GM23338 (cell line): ENCODE measurements around the gene PSMA7. TPM values are rescaled to one million over a fixed set of nuclear protein-coding genes. Genes with fewer than 3 reads are reported as not detected.

Source experiments
- ATAC-seq: fragments of 200-7000 bp; cut with Tn5 transposase; 3 replicates; pipeline ENCODE4 v1.9.1; 2020
- DNase-seq: peaks from one replicate; pipeline ENCODE4 v3.0.0-alpha.2; 2015; ENCODE audit warnings: low spot score
- H2AFZ ChIP-seq: fragments of 200-600 bp; sonication (generic); 2 replicates; pipeline ENCODE4 v1.8.0; 2016; ENCODE audit warnings: antibody characterized with exemption, mild to moderate bottlenecking, moderate library complexity
- H3F3A ChIP-seq: fragments of 200-600 bp; sonication (generic); replicated peaks from 2 replicates; pipeline ENCODE4 v1.8.0; 2017; ENCODE audit warnings: antibody characterized with exemption, mixed run types, low read depth
- H3K27ac ChIP-seq: fragments of 200-600 bp; sonication (generic); 2 replicates; pipeline ENCODE4 v1.6.1; 2016; ENCODE audit warnings: low read depth
- H3K27me3 ChIP-seq: fragments of 200-600 bp; sonication (generic); 2 replicates; pipeline ENCODE4 v1.8.0; 2016; ENCODE audit warnings: mild to moderate bottlenecking, mixed run types, moderate library complexity; ENCODE audit not compliant: insufficient read depth
- H3K36me3 ChIP-seq: fragments of 200-600 bp; sonication (generic); 2 replicates; pipeline ENCODE4 v1.8.0; 2016; ENCODE audit warnings: mild to moderate bottlenecking; ENCODE audit not compliant: insufficient read depth
- H3K4me1 ChIP-seq: fragments of 200-600 bp; sonication (generic); 2 replicates; pipeline ENCODE4 v1.8.0; 2016; ENCODE audit warnings: mild to moderate bottlenecking, moderate library complexity; ENCODE audit not compliant: insufficient read depth
- H3K4me2 ChIP-seq: fragments of 200-600 bp; sonication (generic); 2 replicates; pipeline ENCODE4 v1.7.1; 2017; ENCODE audit warnings: mixed run types
- H3K4me3 ChIP-seq: fragments of 200-600 bp; sonication (generic); 2 replicates; pipeline ENCODE4 v1.6.1; 2016; ENCODE audit warnings: mixed run types
- H3K79me2 ChIP-seq: fragments of 200-600 bp; sonication (generic); replicated peaks from 2 replicates; pipeline ENCODE4 v1.8.0; 2017; ENCODE audit warnings: mild to moderate bottlenecking; ENCODE audit not compliant: insufficient read depth
- H3K9me2 ChIP-seq: fragments of 200-600 bp; sonication (generic); 2 replicates; pipeline ENCODE4 v1.8.0; 2017; ENCODE audit not compliant: insufficient read depth
- H4K20me1 ChIP-seq: fragments of 200-600 bp; sonication (generic); replicated peaks from 2 replicates; pipeline ENCODE4 v1.8.0; 2017; ENCODE audit warnings: mild to moderate bottlenecking; ENCODE audit not compliant: insufficient read depth
- H3K27ac Mint-ChIP-seq: 2 replicates; pipeline ENCODE4 v1.8.0; 2020; ENCODE audit warnings: inconsistent platforms, mild to moderate bottlenecking, moderate library complexity, mixed read lengths
- H3K27me3 Mint-ChIP-seq: 3 replicates; pipeline ENCODE4 v1.8.0; 2022; ENCODE audit warnings: low read depth, mild to moderate bottlenecking, moderate library complexity, mixed read lengths, inconsistent platforms; ENCODE audit not compliant: insufficient read depth, poor library complexity
- H3K36me3 Mint-ChIP-seq: 3 replicates; pipeline ENCODE4 v1.8.0; 2021; ENCODE audit warnings: low read depth, mild to moderate bottlenecking, inconsistent platforms, moderate library complexity, mixed read lengths
- H3K4me1 Mint-ChIP-seq: 3 replicates; pipeline ENCODE4 v1.8.0; 2020; ENCODE audit warnings: mild to moderate bottlenecking, inconsistent platforms, mixed read lengths
- H3K4me3 Mint-ChIP-seq: 3 replicates; pipeline ENCODE4 v1.8.0; 2021; ENCODE audit warnings: moderate library complexity, mild to moderate bottlenecking, inconsistent platforms, mixed read lengths
- H3K9me3 Mint-ChIP-seq: 3 replicates; pipeline ENCODE4 v1.8.0; 2020; ENCODE audit warnings: moderate library complexity, mild to moderate bottlenecking, inconsistent platforms, mixed read lengths
- CREB1 ChIP-seq: fragments of 250-450 bp; sonication (Bioruptor Pico); IDR thresholded peaks from 2 replicates; pipeline ENCODE4 v1.5.0; 2020; ENCODE audit warnings: low read depth, mild to moderate bottlenecking, moderate library complexity
- EZH2 ChIP-seq: fragments of 200-600 bp; sonication (generic); IDR thresholded peaks from one replicate; pipeline ENCODE4 v1.8.0; 2017; ENCODE audit warnings: antibody characterized with exemption, mild to moderate bottlenecking, low read depth; ENCODE audit not compliant: unreplicated experiment
- EZH2phosphoT487 ChIP-seq: fragments of 200-600 bp; sonication (generic); IDR thresholded peaks from one replicate; pipeline ENCODE4 v1.8.1; 2018; ENCODE audit warnings: antibody characterized with exemption; ENCODE audit not compliant: unreplicated experiment
- JUNB ChIP-seq: IDR thresholded peaks from one replicate; pipeline ENCODE4 v1.6.1; 2016; ENCODE audit warnings: antibody characterized with exemption; ENCODE audit not compliant: unreplicated experiment
- NANOG ChIP-seq: IDR thresholded peaks from 2 replicates; pipeline ENCODE4 v1.6.1; 2016; ENCODE audit warnings: antibody characterized with exemption, borderline replicate concordance
- STAT1 ChIP-seq: IDR thresholded peaks from one replicate; pipeline ENCODE4 v1.6.1; 2016; ENCODE audit warnings: antibody characterized with exemption; ENCODE audit not compliant: unreplicated experiment
- ZNF114 ChIP-seq: fragments of 250-450 bp; sonication (Bioruptor Pico); IDR thresholded peaks from 2 replicates; pipeline ENCODE4 v1.5.0; 2020; ENCODE audit warnings: mild to moderate bottlenecking, moderate library complexity
- ZNF331 ChIP-seq: fragments of 250-450 bp; sonication (Bioruptor Pico); IDR thresholded peaks from 2 replicates; pipeline ENCODE4 v1.5.0; 2020; ENCODE audit warnings: low read depth, mild to moderate bottlenecking, moderate library complexity
- polyA plus RNA-seq: library from polyadenylated mRNA; unstranded; fragments of >200 nt; fragmentation: Nextera tagmentation; extraction: Ambion mirVana; gene quantifications from 2 replicates; pipeline ENCODE4 v1.2.1, GENCODE V29; 2016
- total RNA-seq: library from RNA; depleted of rRNA; stranded (reverse); fragments of >200 nt; shearing (Covaris generic); gene quantifications from 2 replicates; pipeline ENCODE4 v1.2.3, GENCODE V29; 2014
- TF ChIP-seq, protein P1 (sequence below): fragments of 250-450 bp; sonication (Bioruptor Pico); IDR thresholded peaks from 2 replicates; pipeline ENCODE4 v1.5.0; 2020; ENCODE audit warnings: mild to moderate bottlenecking, moderate library complexity
- TF ChIP-seq, protein P2 (sequence below), 2 experiments: fragments of 200-600 bp in 1 of 2; sonication (generic) in 1 of 2; conservative IDR thresholded peaks; 2 replicates each; pipeline versions ENCODE4 v1.5.1 to v1.6.1; 2016 to 2017; ENCODE audit warnings: antibody characterized with exemption in 2 of 2, low read depth in 2 of 2, mild to moderate bottlenecking in 2 of 2, moderate library complexity in 1 of 2
- TF ChIP-seq, protein P3 (sequence below): IDR thresholded peaks from one replicate; pipeline ENCODE4 v1.6.1; 2018; ENCODE audit warnings: antibody characterized with exemption; ENCODE audit not compliant: unreplicated experiment
- TF ChIP-seq, protein P4 (sequence below): IDR thresholded peaks from 2 replicates; pipeline ENCODE4 v1.6.1; 2016; ENCODE audit warnings: antibody characterized with exemption

PSMA7 gene
- total and polyA plus RNA-seq, 2 experiments from 2014 or later, result 357 to 628 TPM

DNA sequence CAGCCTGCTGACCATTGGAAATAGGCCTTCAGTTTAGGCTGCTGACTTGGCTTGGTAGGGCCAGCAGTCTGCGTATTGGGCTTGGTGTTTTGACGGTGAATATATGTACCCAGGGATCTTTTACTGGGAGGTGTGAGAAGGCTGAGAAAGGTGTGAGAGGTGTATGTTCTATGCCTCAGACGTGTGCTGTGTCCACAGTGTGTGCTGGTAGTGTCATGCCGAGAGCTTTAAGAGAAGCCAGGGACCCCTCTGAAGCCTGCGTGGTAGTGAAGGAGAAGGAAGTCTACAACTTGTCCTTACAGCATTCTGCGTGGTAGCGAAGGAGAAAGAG lies 2.5 kb upstream of the PSMA7 start:
- 0 out of 2 replicates have a peak overlapping the region, but pooled peaks have one; percentile 98 for H3K4me2 ChIP-seq
- TF ChIP-seq CREB1 (CRISPR knock-in tag) (no peak), JUNB (no peak), NANOG (no peak), EZH2 (no peak), EZH2phosphoT487 (no peak), ZNF331 (no peak), ZNF114 (no peak), STAT1 (no peak)
- TF ChIP-seq, protein P1, sequence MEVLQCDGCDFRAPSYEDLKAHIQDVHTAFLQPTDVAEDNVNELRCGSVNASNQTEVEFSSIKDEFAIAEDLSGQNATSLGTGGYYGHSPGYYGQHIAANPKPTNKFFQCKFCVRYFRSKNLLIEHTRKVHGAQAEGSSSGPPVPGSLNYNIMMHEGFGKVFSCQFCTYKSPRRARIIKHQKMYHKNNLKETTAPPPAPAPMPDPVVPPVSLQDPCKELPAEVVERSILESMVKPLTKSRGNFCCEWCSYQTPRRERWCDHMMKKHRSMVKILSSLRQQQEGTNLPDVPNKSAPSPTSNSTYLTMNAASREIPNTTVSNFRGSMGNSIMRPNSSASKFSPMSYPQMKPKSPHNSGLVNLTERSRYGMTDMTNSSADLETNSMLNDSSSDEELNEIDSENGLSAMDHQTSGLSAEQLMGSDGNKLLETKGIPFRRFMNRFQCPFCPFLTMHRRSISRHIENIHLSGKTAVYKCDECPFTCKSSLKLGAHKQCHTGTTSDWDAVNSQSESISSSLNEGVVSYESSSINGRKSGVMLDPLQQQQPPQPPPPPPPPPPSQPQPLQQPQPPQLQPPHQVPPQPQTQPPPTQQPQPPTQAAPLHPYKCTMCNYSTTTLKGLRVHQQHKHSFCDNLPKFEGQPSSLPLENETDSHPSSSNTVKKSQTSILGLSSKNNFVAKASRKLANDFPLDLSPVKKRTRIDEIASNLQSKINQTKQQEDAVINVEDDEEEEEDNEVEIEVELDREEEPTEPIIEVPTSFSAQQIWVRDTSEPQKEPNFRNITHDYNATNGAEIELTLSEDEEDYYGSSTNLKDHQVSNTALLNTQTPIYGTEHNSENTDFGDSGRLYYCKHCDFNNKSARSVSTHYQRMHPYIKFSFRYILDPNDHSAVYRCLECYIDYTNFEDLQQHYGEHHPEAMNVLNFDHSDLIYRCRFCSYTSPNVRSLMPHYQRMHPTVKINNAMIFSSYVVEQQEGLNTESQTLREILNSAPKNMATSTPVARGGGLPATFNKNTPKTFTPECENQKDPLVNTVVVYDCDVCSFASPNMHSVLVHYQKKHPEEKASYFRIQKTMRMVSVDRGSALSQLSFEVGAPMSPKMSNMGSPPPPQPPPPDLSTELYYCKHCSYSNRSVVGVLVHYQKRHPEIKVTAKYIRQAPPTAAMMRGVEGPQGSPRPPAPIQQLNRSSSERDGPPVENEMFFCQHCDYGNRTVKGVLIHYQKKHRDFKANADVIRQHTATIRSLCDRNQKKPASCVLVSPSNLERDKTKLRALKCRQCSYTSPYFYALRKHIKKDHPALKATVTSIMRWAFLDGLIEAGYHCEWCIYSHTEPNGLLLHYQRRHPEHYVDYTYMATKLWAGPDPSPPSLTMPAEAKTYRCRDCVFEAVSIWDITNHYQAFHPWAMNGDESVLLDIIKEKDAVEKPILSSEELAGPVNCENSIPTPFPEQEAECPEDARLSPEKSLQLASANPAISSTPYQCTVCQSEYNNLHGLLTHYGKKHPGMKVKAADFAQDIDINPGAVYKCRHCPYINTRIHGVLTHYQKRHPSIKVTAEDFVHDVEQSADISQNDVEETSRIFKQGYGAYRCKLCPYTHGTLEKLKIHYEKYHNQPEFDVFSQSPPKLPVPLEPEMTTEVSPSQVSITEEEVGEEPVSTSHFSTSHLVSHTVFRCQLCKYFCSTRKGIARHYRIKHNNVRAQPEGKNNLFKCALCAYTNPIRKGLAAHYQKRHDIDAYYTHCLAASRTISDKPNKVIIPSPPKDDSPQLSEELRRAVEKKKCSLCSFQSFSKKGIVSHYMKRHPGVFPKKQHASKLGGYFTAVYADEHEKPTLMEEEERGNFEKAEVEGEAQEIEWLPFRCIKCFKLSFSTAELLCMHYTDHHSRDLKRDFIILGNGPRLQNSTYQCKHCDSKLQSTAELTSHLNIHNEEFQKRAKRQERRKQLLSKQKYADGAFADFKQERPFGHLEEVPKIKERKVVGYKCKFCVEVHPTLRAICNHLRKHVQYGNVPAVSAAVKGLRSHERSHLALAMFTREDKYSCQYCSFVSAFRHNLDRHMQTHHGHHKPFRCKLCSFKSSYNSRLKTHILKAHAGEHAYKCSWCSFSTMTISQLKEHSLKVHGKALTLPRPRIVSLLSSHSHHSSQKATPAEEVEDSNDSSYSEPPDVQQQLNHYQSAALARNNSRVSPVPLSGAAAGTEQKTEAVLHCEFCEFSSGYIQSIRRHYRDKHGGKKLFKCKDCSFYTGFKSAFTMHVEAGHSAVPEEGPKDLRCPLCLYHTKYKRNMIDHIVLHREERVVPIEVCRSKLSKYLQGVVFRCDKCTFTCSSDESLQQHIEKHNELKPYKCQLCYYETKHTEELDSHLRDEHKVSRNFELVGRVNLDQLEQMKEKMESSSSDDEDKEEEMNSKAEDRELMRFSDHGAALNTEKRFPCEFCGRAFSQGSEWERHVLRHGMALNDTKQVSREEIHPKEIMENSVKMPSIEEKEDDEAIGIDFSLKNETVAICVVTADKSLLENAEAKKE (CRISPR knock-in tag), result no peak
- TF ChIP-seq, protein P2, sequence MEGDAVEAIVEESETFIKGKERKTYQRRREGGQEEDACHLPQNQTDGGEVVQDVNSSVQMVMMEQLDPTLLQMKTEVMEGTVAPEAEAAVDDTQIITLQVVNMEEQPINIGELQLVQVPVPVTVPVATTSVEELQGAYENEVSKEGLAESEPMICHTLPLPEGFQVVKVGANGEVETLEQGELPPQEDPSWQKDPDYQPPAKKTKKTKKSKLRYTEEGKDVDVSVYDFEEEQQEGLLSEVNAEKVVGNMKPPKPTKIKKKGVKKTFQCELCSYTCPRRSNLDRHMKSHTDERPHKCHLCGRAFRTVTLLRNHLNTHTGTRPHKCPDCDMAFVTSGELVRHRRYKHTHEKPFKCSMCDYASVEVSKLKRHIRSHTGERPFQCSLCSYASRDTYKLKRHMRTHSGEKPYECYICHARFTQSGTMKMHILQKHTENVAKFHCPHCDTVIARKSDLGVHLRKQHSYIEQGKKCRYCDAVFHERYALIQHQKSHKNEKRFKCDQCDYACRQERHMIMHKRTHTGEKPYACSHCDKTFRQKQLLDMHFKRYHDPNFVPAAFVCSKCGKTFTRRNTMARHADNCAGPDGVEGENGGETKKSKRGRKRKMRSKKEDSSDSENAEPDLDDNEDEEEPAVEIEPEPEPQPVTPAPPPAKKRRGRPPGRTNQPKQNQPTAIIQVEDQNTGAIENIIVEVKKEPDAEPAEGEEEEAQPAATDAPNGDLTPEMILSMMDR (conservative IDR thresholded peaks at IDR 0.05; ENCODE audit: low read depth in 2 of 2), result no peak
- TF ChIP-seq, protein P3, sequence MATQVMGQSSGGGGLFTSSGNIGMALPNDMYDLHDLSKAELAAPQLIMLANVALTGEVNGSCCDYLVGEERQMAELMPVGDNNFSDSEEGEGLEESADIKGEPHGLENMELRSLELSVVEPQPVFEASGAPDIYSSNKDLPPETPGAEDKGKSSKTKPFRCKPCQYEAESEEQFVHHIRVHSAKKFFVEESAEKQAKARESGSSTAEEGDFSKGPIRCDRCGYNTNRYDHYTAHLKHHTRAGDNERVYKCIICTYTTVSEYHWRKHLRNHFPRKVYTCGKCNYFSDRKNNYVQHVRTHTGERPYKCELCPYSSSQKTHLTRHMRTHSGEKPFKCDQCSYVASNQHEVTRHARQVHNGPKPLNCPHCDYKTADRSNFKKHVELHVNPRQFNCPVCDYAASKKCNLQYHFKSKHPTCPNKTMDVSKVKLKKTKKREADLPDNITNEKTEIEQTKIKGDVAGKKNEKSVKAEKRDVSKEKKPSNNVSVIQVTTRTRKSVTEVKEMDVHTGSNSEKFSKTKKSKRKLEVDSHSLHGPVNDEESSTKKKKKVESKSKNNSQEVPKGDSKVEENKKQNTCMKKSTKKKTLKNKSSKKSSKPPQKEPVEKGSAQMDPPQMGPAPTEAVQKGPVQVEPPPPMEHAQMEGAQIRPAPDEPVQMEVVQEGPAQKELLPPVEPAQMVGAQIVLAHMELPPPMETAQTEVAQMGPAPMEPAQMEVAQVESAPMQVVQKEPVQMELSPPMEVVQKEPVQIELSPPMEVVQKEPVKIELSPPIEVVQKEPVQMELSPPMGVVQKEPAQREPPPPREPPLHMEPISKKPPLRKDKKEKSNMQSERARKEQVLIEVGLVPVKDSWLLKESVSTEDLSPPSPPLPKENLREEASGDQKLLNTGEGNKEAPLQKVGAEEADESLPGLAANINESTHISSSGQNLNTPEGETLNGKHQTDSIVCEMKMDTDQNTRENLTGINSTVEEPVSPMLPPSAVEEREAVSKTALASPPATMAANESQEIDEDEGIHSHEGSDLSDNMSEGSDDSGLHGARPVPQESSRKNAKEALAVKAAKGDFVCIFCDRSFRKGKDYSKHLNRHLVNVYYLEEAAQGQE, result no peak
- TF ChIP-seq, protein P4, sequence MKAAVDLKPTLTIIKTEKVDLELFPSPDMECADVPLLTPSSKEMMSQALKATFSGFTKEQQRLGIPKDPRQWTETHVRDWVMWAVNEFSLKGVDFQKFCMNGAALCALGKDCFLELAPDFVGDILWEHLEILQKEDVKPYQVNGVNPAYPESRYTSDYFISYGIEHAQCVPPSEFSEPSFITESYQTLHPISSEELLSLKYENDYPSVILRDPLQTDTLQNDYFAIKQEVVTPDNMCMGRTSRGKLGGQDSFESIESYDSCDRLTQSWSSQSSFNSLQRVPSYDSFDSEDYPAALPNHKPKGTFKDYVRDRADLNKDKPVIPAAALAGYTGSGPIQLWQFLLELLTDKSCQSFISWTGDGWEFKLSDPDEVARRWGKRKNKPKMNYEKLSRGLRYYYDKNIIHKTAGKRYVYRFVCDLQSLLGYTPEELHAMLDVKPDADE, result no peak
- peak overlapping the region; percentile 83; the same call in 1 of the 2 replicates for H3K4me3 ChIP-seq

More for the DNA sequence above, 2.5 kb upstream of the PSMA7 start:
- Histone ChIP-seq H3K36me3 (peaks cover 2% of the 10 kb centered on the region), H3K9me2 (no peaks in the 10 kb centered on the region), H3F3A (peaks cover 6% of the 10 kb centered on the region), H3K27me3 (no peaks in the 10 kb centered on the region), H2AFZ (no peak overlapping the region), H3K27ac (no peak overlapping the region), H3K79me2 (peaks cover 84% of the 10 kb centered on the region), H4K20me1 (peaks cover 43% of the 10 kb centered on the region), H3K4me1 (peaks cover 13% of the 10 kb centered on the region)
- H3K4me3 Mint-ChIP-seq, result peak overlapping the region; percentile 84
- H3K36me3 Mint-ChIP-seq, result peaks cover 39% of the 10 kb centered on the region
- no peak overlapping the region for H3K27ac Mint-ChIP-seq
- DNase-seq (no peak), ATAC-seq (no peak)
- peaks cover 28% of the 10 kb centered on the region for H3K27me3 Mint-ChIP-seq
- peaks cover 49% of the 10 kb centered on the region for H3K4me1 Mint-ChIP-seq
- no peaks in the 10 kb centered on the region; the same call in 2 of the 3 replicates for H3K9me3 Mint-ChIP-seq
